ENCODE data around the gene GHRL. TPM values are rescaled to one million over a fixed set of nuclear protein-coding genes. Genes with fewer than 3 reads are reported as not detected.

Gene GHRL
- polyA plus RNA-seq, 2 of the 4 experiments (the other 2 are of a cell fraction) = not detected

DNA sequence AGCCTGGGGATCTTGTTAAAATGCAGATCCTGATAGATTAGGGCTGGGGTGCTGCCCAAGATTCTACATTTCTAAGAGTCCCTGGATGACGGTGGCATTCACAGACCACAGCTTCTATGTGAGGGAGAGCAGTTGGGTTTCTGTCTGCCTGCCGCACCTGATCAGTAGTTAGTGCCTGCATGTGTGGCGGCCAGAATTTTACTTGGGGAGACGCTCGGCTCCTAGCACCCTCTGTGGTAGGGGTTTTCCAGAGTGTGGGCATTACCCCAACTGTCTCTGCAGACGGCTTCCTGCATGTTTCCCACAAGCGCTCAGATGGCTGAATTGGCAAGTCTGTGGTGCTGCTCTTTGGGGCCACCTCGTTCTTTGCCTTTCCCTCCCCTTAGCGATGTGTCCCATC lies 8.3 kb downstream of the GHRL start:
- TF ChIP-seq, protein P1, sequence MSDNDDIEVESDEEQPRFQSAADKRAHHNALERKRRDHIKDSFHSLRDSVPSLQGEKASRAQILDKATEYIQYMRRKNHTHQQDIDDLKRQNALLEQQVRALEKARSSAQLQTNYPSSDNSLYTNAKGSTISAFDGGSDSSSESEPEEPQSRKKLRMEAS (IDR thresholded peaks at IDR 0.05) = no peak
- TF ChIP-seq, protein P2, sequence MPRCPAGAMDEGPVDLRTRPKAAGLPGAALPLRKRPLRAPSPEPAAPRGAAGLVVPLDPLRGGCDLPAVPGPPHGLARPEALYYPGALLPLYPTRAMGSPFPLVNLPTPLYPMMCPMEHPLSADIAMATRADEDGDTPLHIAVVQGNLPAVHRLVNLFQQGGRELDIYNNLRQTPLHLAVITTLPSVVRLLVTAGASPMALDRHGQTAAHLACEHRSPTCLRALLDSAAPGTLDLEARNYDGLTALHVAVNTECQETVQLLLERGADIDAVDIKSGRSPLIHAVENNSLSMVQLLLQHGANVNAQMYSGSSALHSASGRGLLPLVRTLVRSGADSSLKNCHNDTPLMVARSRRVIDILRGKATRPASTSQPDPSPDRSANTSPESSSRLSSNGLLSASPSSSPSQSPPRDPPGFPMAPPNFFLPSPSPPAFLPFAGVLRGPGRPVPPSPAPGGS (IDR thresholded peaks at IDR 0.05) = no peak
- TF ChIP-seq HEYL (CRISPR knock-in tag; IDR thresholded peaks at IDR 0.05) (no peak), CEBPB (IDR thresholded peaks at IDR 0.05) (no peak), SMC3 (IDR thresholded peaks at IDR 0.05) (no peak), HDAC2 (IDR thresholded peaks at IDR 0.05) (no peak), ESRRA (IDR thresholded peaks at IDR 0.05; ENCODE audit: borderline replicate concordance, low read length) (no peak), KDM5A (IDR thresholded peaks at IDR 0.05) (no peak), HOXB5 (CRISPR knock-in tag; IDR thresholded peaks at IDR 0.05) (no peak), CBX8 (IDR thresholded peaks at IDR 0.05) (no peak), CHD4 (IDR thresholded peaks at IDR 0.05; ENCODE audit: borderline replicate concordance) (no peak), HOXB13 (CRISPR knock-in tag; IDR thresholded peaks at IDR 0.05; ENCODE audit: low read depth) (no peak), ZNF302 (CRISPR knock-in tag; IDR thresholded peaks at IDR 0.05) (no peak), MAFK (IDR thresholded peaks at IDR 0.05; ENCODE audit: partially characterized antibody) (no peak), SREBF2 (IDR thresholded peaks at IDR 0.05) (no peak), FOXS1 (CRISPR knock-in tag; IDR thresholded peaks at IDR 0.05) (no peak), POLR2AphosphoS2 (conservative IDR thresholded peaks at IDR 0.05; ENCODE audit: low read length) (no peak)
- TF ChIP-seq, protein P3, sequence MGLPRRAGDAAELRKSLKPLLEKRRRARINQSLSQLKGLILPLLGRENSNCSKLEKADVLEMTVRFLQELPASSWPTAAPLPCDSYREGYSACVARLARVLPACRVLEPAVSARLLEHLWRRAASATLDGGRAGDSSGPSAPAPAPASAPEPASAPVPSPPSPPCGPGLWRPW (IDR thresholded peaks at IDR 0.05) = no peak
- TF ChIP-seq, protein P4, sequence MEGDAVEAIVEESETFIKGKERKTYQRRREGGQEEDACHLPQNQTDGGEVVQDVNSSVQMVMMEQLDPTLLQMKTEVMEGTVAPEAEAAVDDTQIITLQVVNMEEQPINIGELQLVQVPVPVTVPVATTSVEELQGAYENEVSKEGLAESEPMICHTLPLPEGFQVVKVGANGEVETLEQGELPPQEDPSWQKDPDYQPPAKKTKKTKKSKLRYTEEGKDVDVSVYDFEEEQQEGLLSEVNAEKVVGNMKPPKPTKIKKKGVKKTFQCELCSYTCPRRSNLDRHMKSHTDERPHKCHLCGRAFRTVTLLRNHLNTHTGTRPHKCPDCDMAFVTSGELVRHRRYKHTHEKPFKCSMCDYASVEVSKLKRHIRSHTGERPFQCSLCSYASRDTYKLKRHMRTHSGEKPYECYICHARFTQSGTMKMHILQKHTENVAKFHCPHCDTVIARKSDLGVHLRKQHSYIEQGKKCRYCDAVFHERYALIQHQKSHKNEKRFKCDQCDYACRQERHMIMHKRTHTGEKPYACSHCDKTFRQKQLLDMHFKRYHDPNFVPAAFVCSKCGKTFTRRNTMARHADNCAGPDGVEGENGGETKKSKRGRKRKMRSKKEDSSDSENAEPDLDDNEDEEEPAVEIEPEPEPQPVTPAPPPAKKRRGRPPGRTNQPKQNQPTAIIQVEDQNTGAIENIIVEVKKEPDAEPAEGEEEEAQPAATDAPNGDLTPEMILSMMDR (IDR thresholded peaks at IDR 0.05) = no peak
- no peak for ATAC-seq
- ChIA-PET POLR2A (interaction anchor here (0.9 kb wide), 1 partner anchor 143 kb away, joined by 3 read pairs; the partner anchor contains the start of gene VHL), CTCF (interaction anchor here (0.9 to 2.0 kb wide), 3 partner anchors 9 to 37 kb away, joined by 3 to 14 read pairs (median 4); no protein-coding TSS in a partner anchor)
- H3K27ac ChIP-seq = no peak overlapping the region
- FAIRE-seq = no peak
- WGBS (ENCODE audit: missing lambda C conversion rate) = 93% methylated on average over 9 of the region's 9 CpGs
- H3K4me2 ChIP-seq = no peak overlapping the region
- H3K9me3 ChIP-seq = no peaks in the 10 kb centered on the region
- H3K4me3 ChIP-seq = no peak overlapping the region
- no peak for DNase-seq (ENCODE audit: low read depth in 1 of 2, low spot score in 1 of 2)
- H3K4me1 ChIP-seq = no peaks in the 10 kb centered on the region

DNA sequence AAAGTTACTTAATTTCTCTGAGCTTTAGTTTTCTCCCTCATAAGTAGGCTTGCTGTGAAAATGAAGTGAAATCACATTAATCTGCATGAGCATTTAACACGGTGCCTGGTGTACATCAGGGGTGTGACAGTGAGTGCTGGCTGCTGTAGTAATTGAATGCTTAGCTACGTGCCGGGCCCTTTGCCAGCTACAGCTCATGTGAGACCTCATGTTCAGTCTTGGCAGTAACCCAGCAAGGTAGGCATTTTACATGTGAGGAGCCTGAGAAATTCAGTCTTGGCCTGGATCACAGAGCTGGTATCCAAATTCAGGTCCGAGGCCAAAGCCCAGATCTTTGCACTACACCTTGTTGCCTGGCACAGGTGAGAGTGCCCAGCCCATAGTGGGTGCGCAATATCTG lies 9.1 kb downstream of the GHRL start:
- no peak overlapping the region for H3K4me3 ChIP-seq
- DNase-seq (ENCODE audit: low read depth in 1 of 2, low spot score in 1 of 2) (no peak), FAIRE-seq (no peak), ATAC-seq (no peak)
- no peaks in the 10 kb centered on the region for H3K9me3 ChIP-seq
- WGBS (ENCODE audit: missing lambda C conversion rate) = 94% methylated on average over 5 of the region's 5 CpGs
- H3K27ac ChIP-seq = no peak overlapping the region
- no peaks in the 10 kb centered on the region for H3K4me1 ChIP-seq
- ChIA-PET POLR2A (interaction anchor here (0.6 to 0.9 kb wide), 2 partner anchors 9 to 142 kb away, joined by 3 to 6 read pairs; partner anchors contain the start of gene VHL), CTCF (interaction anchor here (0.6 to 2.0 kb wide), 5 partner anchors 9 to 350 kb away, joined by 4 to 14 read pairs (median 4); partner anchors contain the start of gene CRELD1)
- TF ChIP-seq, protein P5, sequence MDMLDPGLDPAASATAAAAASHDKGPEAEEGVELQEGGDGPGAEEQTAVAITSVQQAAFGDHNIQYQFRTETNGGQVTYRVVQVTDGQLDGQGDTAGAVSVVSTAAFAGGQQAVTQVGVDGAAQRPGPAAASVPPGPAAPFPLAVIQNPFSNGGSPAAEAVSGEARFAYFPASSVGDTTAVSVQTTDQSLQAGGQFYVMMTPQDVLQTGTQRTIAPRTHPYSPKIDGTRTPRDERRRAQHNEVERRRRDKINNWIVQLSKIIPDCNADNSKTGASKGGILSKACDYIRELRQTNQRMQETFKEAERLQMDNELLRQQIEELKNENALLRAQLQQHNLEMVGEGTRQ (IDR thresholded peaks at IDR 0.05) = no peak
- no peak for TF ChIP-seq CBX8 (IDR thresholded peaks at IDR 0.05)
- no peak for TF ChIP-seq NFE2L2 (conservative IDR thresholded peaks at IDR 0.05; ENCODE audit: low read length)
- TF ChIP-seq KDM5A (IDR thresholded peaks at IDR 0.05) = no peak
- no peak overlapping the region for H3K4me2 ChIP-seq

DNA sequence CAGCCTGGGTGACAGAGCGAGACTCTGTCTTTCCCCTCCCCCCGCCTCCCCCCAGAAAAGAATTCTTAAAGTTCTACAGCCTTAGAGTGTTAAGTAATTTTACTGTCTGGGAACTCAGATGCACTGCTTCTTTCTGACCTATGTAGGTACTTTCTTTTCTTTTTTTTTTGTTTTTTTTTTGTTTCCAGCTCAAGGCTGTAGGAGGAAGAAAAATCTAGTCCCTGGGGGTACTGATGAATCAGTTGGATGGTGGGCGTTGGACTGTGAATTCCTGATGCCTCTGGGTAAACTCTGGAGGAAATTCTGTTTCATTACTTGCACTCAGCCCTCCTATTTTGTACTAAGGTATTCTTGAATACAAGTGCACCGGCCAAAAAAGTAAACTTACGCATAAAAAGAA lies 10.8 kb downstream of the GHRL start:
- TF ChIP-seq FOXS1 (CRISPR knock-in tag; IDR thresholded peaks at IDR 0.05) = no peak
- TF ChIP-seq, protein P6, sequence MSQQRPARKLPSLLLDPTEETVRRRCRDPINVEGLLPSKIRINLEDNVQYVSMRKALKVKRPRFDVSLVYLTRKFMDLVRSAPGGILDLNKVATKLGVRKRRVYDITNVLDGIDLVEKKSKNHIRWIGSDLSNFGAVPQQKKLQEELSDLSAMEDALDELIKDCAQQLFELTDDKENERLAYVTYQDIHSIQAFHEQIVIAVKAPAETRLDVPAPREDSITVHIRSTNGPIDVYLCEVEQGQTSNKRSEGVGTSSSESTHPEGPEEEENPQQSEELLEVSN (IDR thresholded peaks at IDR 0.05; ENCODE audit: borderline replicate concordance, low read depth) = no peak
- TF ChIP-seq, protein P7, sequence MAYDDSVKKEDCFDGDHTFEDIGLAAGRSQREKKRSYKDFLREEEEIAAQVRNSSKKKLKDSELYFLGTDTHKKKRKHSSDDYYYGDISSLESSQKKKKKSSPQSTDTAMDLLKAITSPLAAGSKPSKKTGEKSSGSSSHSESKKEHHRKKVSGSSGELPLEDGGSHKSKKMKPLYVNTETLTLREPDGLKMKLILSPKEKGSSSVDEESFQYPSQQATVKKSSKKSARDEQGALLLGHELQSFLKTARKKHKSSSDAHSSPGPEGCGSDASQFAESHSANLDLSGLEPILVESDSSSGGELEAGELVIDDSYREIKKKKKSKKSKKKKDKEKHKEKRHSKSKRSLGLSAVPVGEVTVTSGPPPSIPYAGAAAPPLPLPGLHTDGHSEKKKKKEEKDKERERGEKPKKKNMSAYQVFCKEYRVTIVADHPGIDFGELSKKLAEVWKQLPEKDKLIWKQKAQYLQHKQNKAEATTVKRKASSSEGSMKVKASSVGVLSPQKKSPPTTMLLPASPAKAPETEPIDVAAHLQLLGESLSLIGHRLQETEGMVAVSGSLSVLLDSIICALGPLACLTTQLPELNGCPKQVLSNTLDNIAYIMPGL (CRISPR knock-in tag; IDR thresholded peaks at IDR 0.05; ENCODE audit: borderline replicate concordance) = no peak
- TF ChIP-seq, protein P8, sequence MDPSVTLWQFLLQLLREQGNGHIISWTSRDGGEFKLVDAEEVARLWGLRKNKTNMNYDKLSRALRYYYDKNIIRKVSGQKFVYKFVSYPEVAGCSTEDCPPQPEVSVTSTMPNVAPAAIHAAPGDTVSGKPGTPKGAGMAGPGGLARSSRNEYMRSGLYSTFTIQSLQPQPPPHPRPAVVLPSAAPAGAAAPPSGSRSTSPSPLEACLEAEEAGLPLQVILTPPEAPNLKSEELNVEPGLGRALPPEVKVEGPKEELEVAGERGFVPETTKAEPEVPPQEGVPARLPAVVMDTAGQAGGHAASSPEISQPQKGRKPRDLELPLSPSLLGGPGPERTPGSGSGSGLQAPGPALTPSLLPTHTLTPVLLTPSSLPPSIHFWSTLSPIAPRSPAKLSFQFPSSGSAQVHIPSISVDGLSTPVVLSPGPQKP (IDR thresholded peaks at IDR 0.05; ENCODE audit: low read depth, low read length) = no peak
- no peak for TF ChIP-seq SMC3 (IDR thresholded peaks at IDR 0.05)
- no peak for TF ChIP-seq KDM1A (IDR thresholded peaks at IDR 0.05; ENCODE audit: low read depth)
- no peak for TF ChIP-seq HOXB13 (CRISPR knock-in tag; IDR thresholded peaks at IDR 0.05; ENCODE audit: low read depth)
- Histone ChIP-seq H3K27ac (no peak overlapping the region), H3K4me1 (no peaks in the 10 kb centered on the region), H3K4me3 (no peak overlapping the region), H3K9me3 (no peaks in the 10 kb centered on the region), H3K4me2 (no peak overlapping the region)
- ATAC-seq = no peak
- POLR2A ChIA-PET = no interaction called here
- CTCF ChIA-PET = interaction anchor here (0.7 to 2.6 kb wide), 5 partner anchors 10 to 114 kb away, joined by 3 to 16 read pairs (median 3); partner anchors contain the start of gene GHRL
- 83% methylated on average over 4 of the region's 5 CpGs for WGBS (ENCODE audit: missing lambda C conversion rate)
- FAIRE-seq = no peak
- no peak for DNase-seq (ENCODE audit: low read depth in 1 of 2, low spot score in 1 of 2)
